Mononuclear cell (primary cell): Measurements from ENCODE around the gene CFAP43. TPM values are rescaled to one million over a fixed set of nuclear protein-coding genes. Genes with fewer than 3 reads are reported as not detected.

Experiments used
- H3K27me3 ChIP-seq: 2 replicates; pipeline ENCODE4 v1.6.0; 2011; ENCODE audit warnings: low read length, control low read depth; ENCODE audit not compliant: insufficient read depth
- H3K4me1 ChIP-seq: 2 replicates; pipeline ENCODE4 v1.5.1; 2011; ENCODE audit warnings: mild to moderate bottlenecking, low read length, control low read depth; ENCODE audit not compliant: insufficient read depth
- H3K4me3 ChIP-seq: 2 replicates; pipeline ENCODE4 v1.5.1; 2011; ENCODE audit warnings: mild to moderate bottlenecking, low read length, moderate library complexity
- H3K9me3 ChIP-seq: 2 replicates; pipeline ENCODE4 v1.5.1; 2011; ENCODE audit warnings: low read depth, mild to moderate bottlenecking, control low read depth, low read length
- total RNA-seq: library from RNA; depleted of rRNA; stranded (reverse); fragments of >200 nt; gene quantifications from one replicate; pipeline ENCODE4 v1.2.3, GENCODE V29; 2012

CFAP43 gene
- total RNA-seq, 1 donor, result 0.10 TPM

- Histone ChIP-seq H3K27me3 (no peaks in the 10 kb centered on the region), H3K4me1 (peaks cover 18% of the 10 kb centered on the region), H3K9me3 (no peaks in the 10 kb centered on the region), H3K4me3 (no peak overlapping the region)
These were observed 112.2 kb downstream of the CFAP43 start for GRCh38 chr10:104119996-104120395.

- H3K9me3 ChIP-seq, result no peaks in the 10 kb centered on the region
These were observed 114.3 kb downstream of the CFAP43 start for GRCh38 chr10:104117839-104118323.

GRCh38 chr10:104113376-104113956, 118.7 kb downstream of the CFAP43 start:
- no peaks in the 10 kb centered on the region for H3K4me1 ChIP-seq
- H3K27me3 ChIP-seq, result peaks cover 5% of the 10 kb centered on the region
- no peak overlapping the region for H3K4me3 ChIP-seq
- H3K9me3 ChIP-seq, result no peaks in the 10 kb centered on the region

More at GRCh38 chr10:104117839-104118323, 114.3 kb downstream of the CFAP43 start:
- Histone ChIP-seq H3K4me3 (no peak overlapping the region), H3K4me1 (peaks cover 18% of the 10 kb centered on the region), H3K27me3 (no peaks in the 10 kb centered on the region)

- no peaks in the 10 kb centered on the region for H3K4me1 ChIP-seq
- no peaks in the 10 kb centered on the region for H3K9me3 ChIP-seq
- H3K27me3 ChIP-seq, result peaks cover 5% of the 10 kb centered on the region
- no peak overlapping the region for H3K4me3 ChIP-seq
These were observed 122.1 kb downstream of the CFAP43 start for GRCh38 chr10:104109908-104110662.

- Histone ChIP-seq H3K9me3 (no peaks in the 10 kb centered on the region), H3K4me1 (no peaks in the 10 kb centered on the region), H3K27me3 (peaks cover 2% of the 10 kb centered on the region), H3K4me3 (no peak overlapping the region)
These were observed 127.2 kb downstream of the CFAP43 start for GRCh38 chr10:104104926-104105325.

GRCh38 chr10:104104418-104104817, 127.7 kb downstream of the CFAP43 start:
- no peaks in the 10 kb centered on the region for H3K27me3 ChIP-seq
- no peaks in the 10 kb centered on the region for H3K4me1 ChIP-seq
- H3K9me3 ChIP-seq, result no peaks in the 10 kb centered on the region
- no peak overlapping the region for H3K4me3 ChIP-seq

- H3K9me3 ChIP-seq, result no peaks in the 10 kb centered on the region
- H3K27me3 ChIP-seq, result no peaks in the 10 kb centered on the region
- no peak overlapping the region for H3K4me3 ChIP-seq
- H3K4me1 ChIP-seq, result no peaks in the 10 kb centered on the region
These were observed 128.2 kb downstream of the CFAP43 start for GRCh38 chr10:104103956-104104355.

GRCh38 chr10:104101902-104102301, 130.3 kb downstream of the CFAP43 start:
- H3K27me3 ChIP-seq, result no peaks in the 10 kb centered on the region
- no peaks in the 10 kb centered on the region for H3K4me1 ChIP-seq
- H3K4me3 ChIP-seq, result no peak overlapping the region
- H3K9me3 ChIP-seq, result no peaks in the 10 kb centered on the region

- no peaks in the 10 kb centered on the region for H3K4me1 ChIP-seq
- no peaks in the 10 kb centered on the region for H3K27me3 ChIP-seq
- no peaks in the 10 kb centered on the region for H3K9me3 ChIP-seq
- H3K4me3 ChIP-seq, result no peak overlapping the region
These were observed 131.4 kb downstream of the CFAP43 start for GRCh38 chr10:104100795-104101194.

- Histone ChIP-seq H3K9me3 (no peaks in the 10 kb centered on the region), H3K27me3 (no peaks in the 10 kb centered on the region), H3K4me3 (no peak overlapping the region), H3K4me1 (no peaks in the 10 kb centered on the region)
These were observed 132.2 kb downstream of the CFAP43 start for GRCh38 chr10:104099941-104100340.

GRCh38 chr10:104099269-104099668, 132.9 kb downstream of the CFAP43 start:
- H3K9me3 ChIP-seq, result no peaks in the 10 kb centered on the region
- no peaks in the 10 kb centered on the region for H3K27me3 ChIP-seq
- no peak overlapping the region for H3K4me3 ChIP-seq
- no peaks in the 10 kb centered on the region for H3K4me1 ChIP-seq

- Histone ChIP-seq H3K27me3 (no peaks in the 10 kb centered on the region), H3K4me1 (no peaks in the 10 kb centered on the region), H3K9me3 (no peaks in the 10 kb centered on the region), H3K4me3 (no peak overlapping the region)
These were observed 133.7 kb downstream of the CFAP43 start for GRCh38 chr10:104098358-104098925.

- Histone ChIP-seq H3K27me3 (no peaks in the 10 kb centered on the region), H3K4me3 (no peak overlapping the region), H3K4me1 (no peaks in the 10 kb centered on the region), H3K9me3 (no peaks in the 10 kb centered on the region)
These were observed 135.5 kb downstream of the CFAP43 start for GRCh38 chr10:104096692-104097091.

- Histone ChIP-seq H3K4me1 (no peaks in the 10 kb centered on the region), H3K9me3 (no peaks in the 10 kb centered on the region), H3K27me3 (no peaks in the 10 kb centered on the region), H3K4me3 (no peak overlapping the region)
These were observed 139.4 kb downstream of the CFAP43 start for GRCh38 chr10:104092749-104093148.

GRCh38 chr10:104090611-104091010, 141.6 kb downstream of the CFAP43 start:
- Histone ChIP-seq H3K4me3 (no peak overlapping the region), H3K9me3 (no peaks in the 10 kb centered on the region), H3K4me1 (no peaks in the 10 kb centered on the region), H3K27me3 (no peaks in the 10 kb centered on the region)
